MM.1S (cell line): ENCODE data around the gene SFT2D3.

ENCODE experiments used
- DNase-seq: peaks from one replicate; pipeline ENCODE4 v3.0.0-alpha.2; 2015
- H2AFZ ChIP-seq: fragments of 300-600 bp; sonication (generic); 2 replicates; pipeline ENCODE4 v1.6.0; 2016; ENCODE audit warnings: antibody characterized with exemption, low read length
- H3F3A ChIP-seq: fragments of 300-600 bp; sonication (generic); 2 replicates; pipeline ENCODE4 v1.6.1; 2016; ENCODE audit warnings: mild to moderate bottlenecking, antibody characterized with exemption, low read length, moderate library complexity, mixed read lengths; ENCODE audit not compliant: insufficient read depth
- H3K27ac ChIP-seq: fragments of 300-600 bp; sonication (generic); 2 replicates; pipeline ENCODE4 v1.5.1; 2016; ENCODE audit warnings: mild to moderate bottlenecking, low read length
- H3K27me3 ChIP-seq: fragments of 300-600 bp; sonication (generic); replicated peaks from 2 replicates; pipeline ENCODE4 v1.6.0; 2016; ENCODE audit warnings: low read length; ENCODE audit not compliant: insufficient read depth
- H3K36me3 ChIP-seq: fragments of 300-600 bp; sonication (generic); replicated peaks from 2 replicates; pipeline ENCODE4 v1.6.1; 2016; ENCODE audit warnings: mild to moderate bottlenecking, low read length, mixed read lengths; ENCODE audit not compliant: insufficient read depth
- H3K4me1 ChIP-seq: fragments of 300-600 bp; sonication (generic); 2 replicates; pipeline ENCODE4 v1.6.1; 2016; ENCODE audit warnings: low read length, mixed read lengths
- H3K4me2 ChIP-seq: fragments of 300-600 bp; sonication (generic); 2 replicates; pipeline ENCODE4 v1.6.0; 2016; ENCODE audit warnings: low read depth, low read length
- H3K4me3 ChIP-seq: fragments of 300-600 bp; sonication (generic); 2 replicates; pipeline ENCODE4 v1.5.1; 2016; ENCODE audit warnings: low read length, mixed read lengths
- H3K79me2 ChIP-seq: fragments of 300-600 bp; sonication (generic); 2 replicates; pipeline ENCODE4 v1.6.1; 2016; ENCODE audit warnings: mixed run types, low read length, mixed read lengths
- H3K9ac ChIP-seq: fragments of 300-600 bp; sonication (generic); 2 replicates; pipeline ENCODE4 v1.6.1; 2016; ENCODE audit warnings: low read length, mixed read lengths
- H3K9me2 ChIP-seq: fragments of 300-600 bp; sonication (generic); replicated peaks from 2 replicates; pipeline ENCODE4 v1.6.1; 2016; ENCODE audit warnings: mild to moderate bottlenecking, low read length, mixed read lengths; ENCODE audit not compliant: insufficient read depth
- H3K9me3 ChIP-seq: fragments of 300-600 bp; sonication (generic); replicated peaks from 2 replicates; pipeline ENCODE4 v1.6.1; 2016; ENCODE audit warnings: mild to moderate bottlenecking, low read length, mixed read lengths; ENCODE audit not compliant: insufficient read depth
- H4K20me1 ChIP-seq: fragments of 300-600 bp; sonication (generic); 2 replicates; pipeline ENCODE4 v1.6.1; 2016; ENCODE audit warnings: mild to moderate bottlenecking, low read length, moderate library complexity, mixed read lengths; ENCODE audit not compliant: insufficient read depth
- CTCF ChIP-seq: fragments of 300-600 bp; sonication (generic); IDR thresholded peaks from 2 replicates; pipeline ENCODE4 v1.5.1; 2016; ENCODE audit warnings: antibody characterized with exemption, low read length, mixed read lengths
- EZH2 ChIP-seq: fragments of 300-600 bp; sonication (generic); optimal IDR thresholded peaks from 2 replicates; pipeline ENCODE3; 2017; ENCODE audit warnings: low read depth, mild to moderate bottlenecking, antibody characterized with exemption, low read length, mixed read lengths
- EZH2phosphoT487 ChIP-seq: fragments of 300-600 bp; sonication (generic); IDR thresholded peaks from 2 replicates; pipeline ENCODE4 v1.6.1; 2018; ENCODE audit warnings: antibody characterized with exemption, low read length

SFT2D3 gene

GRCh38 chr2:127665267-127665893 lies 35.9 kb upstream of the SFT2D3 start:
- TF ChIP-seq EZH2 (no peak), CTCF (no peak), EZH2phosphoT487 (no peak)
- no peaks in the 10 kb centered on the region for H3F3A ChIP-seq
- no peak overlapping the region for H3K4me3 ChIP-seq
- H3K27ac ChIP-seq = no peak overlapping the region
- no peaks in the 10 kb centered on the region for H4K20me1 ChIP-seq
- H3K9me3 ChIP-seq = no peaks in the 10 kb centered on the region
- H3K4me2 ChIP-seq = no peak overlapping the region
- H3K9me2 ChIP-seq = no peaks in the 10 kb centered on the region
- H3K4me1 ChIP-seq = no peaks in the 10 kb centered on the region
- H3K27me3 ChIP-seq = peaks cover 5% of the 10 kb centered on the region; the same call in 1 of the 2 replicates
- H3K9ac ChIP-seq = no peak overlapping the region
- no peaks in the 10 kb centered on the region for H3K36me3 ChIP-seq
- H2AFZ ChIP-seq = no peak overlapping the region
- no peaks in the 10 kb centered on the region for H3K79me2 ChIP-seq
- DNase-seq = no peak

GRCh38 chr2:127669056-127669455 lies 32.2 kb upstream of the SFT2D3 start:
- TF ChIP-seq CTCF (no peak), EZH2 (no peak), EZH2phosphoT487 (no peak)
- no peak overlapping the region for H3K4me3 ChIP-seq

GRCh38 chr2:127670055-127670956 lies 31.0 kb upstream of the SFT2D3 start:
- Histone ChIP-seq H3K36me3 (no peaks in the 10 kb centered on the region), H3K9me2 (no peaks in the 10 kb centered on the region), H3F3A (no peaks in the 10 kb centered on the region), H3K27me3 (peaks cover 25% of the 10 kb centered on the region), H3K4me2 (no peak overlapping the region), H3K79me2 (no peaks in the 10 kb centered on the region), H3K9me3 (no peaks in the 10 kb centered on the region), H2AFZ (no peak overlapping the region), H3K27ac (no peak overlapping the region), H3K4me1 (no peaks in the 10 kb centered on the region), H3K9ac (no peak overlapping the region), H4K20me1 (no peaks in the 10 kb centered on the region), H3K4me3 (no peak overlapping the region)
- no peak for TF ChIP-seq EZH2
- no peak for TF ChIP-seq CTCF
- no peak for TF ChIP-seq EZH2phosphoT487
- DNase-seq = no peak

More at GRCh38 chr2:127669056-127669455, 32.2 kb upstream of the SFT2D3 start:
- no peaks in the 10 kb centered on the region for H3K36me3 ChIP-seq
- H3K27me3 ChIP-seq = peaks cover 22% of the 10 kb centered on the region
- no peak overlapping the region for H3K27ac ChIP-seq
- no peak for DNase-seq
- H3K9me3 ChIP-seq = no peaks in the 10 kb centered on the region
- no peaks in the 10 kb centered on the region for H3K9me2 ChIP-seq
- no peak overlapping the region for H3K4me2 ChIP-seq
- no peaks in the 10 kb centered on the region for H4K20me1 ChIP-seq
- H2AFZ ChIP-seq = no peak overlapping the region
- H3F3A ChIP-seq = no peaks in the 10 kb centered on the region
- no peak overlapping the region for H3K9ac ChIP-seq
- H3K4me1 ChIP-seq = no peaks in the 10 kb centered on the region
- no peaks in the 10 kb centered on the region for H3K79me2 ChIP-seq
